ENCODE measurements around the gene KCNE4. TPM values are rescaled to one million over a fixed set of nuclear protein-coding genes. Genes with fewer than 3 reads are reported as not detected.

Gene KCNE4
- total and polyA plus RNA-seq, 2 donors (not counting 1 experiment from before 2014, with no cell fraction given) = not detected

- Histone ChIP-seq H3K36me3 (replicated peaks in 1 of 2; ENCODE audit: control extremely low read depth in 1 of 2, control insufficient read depth in 1 of 2, extremely low read depth in 1 of 2, insufficient read depth in 2 of 2, low read length in 1 of 2) (no peaks in the 10 kb centered on the region), H3K9ac (ENCODE audit: low read length) (no peak overlapping the region), H2AFZ (ENCODE audit: insufficient read depth, low read depth, low read length, poor library complexity, severe bottlenecking) (no peak overlapping the region), H3K79me2 (ENCODE audit: control insufficient read depth, insufficient read depth, low read length) (no peaks in the 10 kb centered on the region), H3K4me2 (replicated peaks; ENCODE audit: low read depth, low read length, poor library complexity, severe bottlenecking) (no peak overlapping the region), H3K27ac (ENCODE audit: low read length in 2 of 2) (no peak overlapping the region), H3K4me3 (ENCODE audit: control extremely low read depth in 1 of 5, extremely low read depth in 1 of 5, insufficient read depth in 1 of 5, low read depth in 2 of 5, low read length in 4 of 5) (no peak overlapping the region), H3K4me1 (ENCODE audit: control insufficient read depth in 2 of 2, insufficient read depth in 2 of 2, low read length in 2 of 2) (no peaks in the 10 kb centered on the region), H3K27me3 (replicated peaks in 1 of 4; ENCODE audit: control extremely low read depth in 1 of 4, control insufficient read depth in 3 of 4, insufficient read depth in 4 of 4, low read length in 3 of 4) (no peaks in the 10 kb centered on the region), H3K9me3 (ENCODE audit: control extremely low read depth in 1 of 3, control insufficient read depth in 2 of 3, insufficient read depth in 1 of 3, low read length in 2 of 3) (no peaks in the 10 kb centered on the region), H4K20me1 (ENCODE audit: control insufficient read depth, insufficient read depth, low read length, poor library complexity, severe bottlenecking) (no peaks in the 10 kb centered on the region)
- ChIA-PET CTCF (no interaction called here), POLR2A (no interaction called here)
- intact Hi-C loops (cut with micrococcal nuclease) = no loop called here
- TF ChIP-seq EZH2 (IDR thresholded peaks at IDR 0.05; ENCODE audit: borderline replicate concordance, insufficient read depth, low read depth, low read length, poor library complexity, severe bottlenecking) (no peak), CTCF (IDR thresholded peaks at IDR 0.05) (no peak)
- Mint-ChIP-seq H3K4me1 (no peaks in the 10 kb centered on the region), H3K9me3 (ENCODE audit: insufficient read depth) (no peaks in the 10 kb centered on the region), H3K4me3 (no peak overlapping the region), H3K27ac (no peak overlapping the region), H3K27me3 (no peaks in the 10 kb centered on the region)
- ATAC-seq (ENCODE audit: low read depth) = no peak
- DNase-seq = no peak
- WGBS (ENCODE audit: insufficient coverage) = 81% methylated on average over 2 of the region's 3 CpGs
These were observed 36.9 kb downstream of the KCNE4 start for GRCh38 chr2:223088866-223089265.

- no peak overlapping the region for H3K4me3 ChIP-seq (ENCODE audit: control extremely low read depth in 1 of 5, extremely low read depth in 1 of 5, insufficient read depth in 1 of 5, low read depth in 2 of 5, low read length in 4 of 5)
- WGBS (ENCODE audit: insufficient coverage) = 83% methylated on average over 2 of the region's 5 CpGs
- no peaks in the 10 kb centered on the region for H3K9me3 ChIP-seq (ENCODE audit: control extremely low read depth in 1 of 3, control insufficient read depth in 2 of 3, insufficient read depth in 1 of 3, low read length in 2 of 3)
- H4K20me1 ChIP-seq (ENCODE audit: control insufficient read depth, insufficient read depth, low read length, poor library complexity, severe bottlenecking) = no peaks in the 10 kb centered on the region
- DNase-seq (no peak), ATAC-seq (ENCODE audit: low read depth) (no peak)
- H3K4me2 ChIP-seq (replicated peaks; ENCODE audit: low read depth, low read length, poor library complexity, severe bottlenecking) = no peak overlapping the region
- no peak overlapping the region for H3K4me3 Mint-ChIP-seq
- intact Hi-C loops (cut with micrococcal nuclease) = no loop called here
- no peaks in the 10 kb centered on the region for H3K4me1 Mint-ChIP-seq
- POLR2A ChIA-PET = no interaction called here
- TF ChIP-seq CTCF (IDR thresholded peaks at IDR 0.05) (no peak), EZH2 (IDR thresholded peaks at IDR 0.05; ENCODE audit: borderline replicate concordance, insufficient read depth, low read depth, low read length, poor library complexity, severe bottlenecking) (no peak)
- H3K79me2 ChIP-seq (ENCODE audit: control insufficient read depth, insufficient read depth, low read length) = no peaks in the 10 kb centered on the region
- H2AFZ ChIP-seq (ENCODE audit: insufficient read depth, low read depth, low read length, poor library complexity, severe bottlenecking) = no peak overlapping the region
- no peaks in the 10 kb centered on the region for H3K36me3 ChIP-seq (replicated peaks in 1 of 2; ENCODE audit: control extremely low read depth in 1 of 2, control insufficient read depth in 1 of 2, extremely low read depth in 1 of 2, insufficient read depth in 2 of 2, low read length in 1 of 2)
- H3K9ac ChIP-seq (ENCODE audit: low read length) = no peak overlapping the region
- no peaks in the 10 kb centered on the region for H3K9me3 Mint-ChIP-seq (ENCODE audit: insufficient read depth)
- no peak overlapping the region for H3K27ac ChIP-seq (ENCODE audit: low read length in 2 of 2)
- H3K27ac Mint-ChIP-seq = no peak overlapping the region
- no peaks in the 10 kb centered on the region for H3K4me1 ChIP-seq (ENCODE audit: control insufficient read depth in 2 of 2, insufficient read depth in 2 of 2, low read length in 2 of 2)
- CTCF ChIA-PET = no interaction called here
- H3K27me3 Mint-ChIP-seq = no peaks in the 10 kb centered on the region
- H3K27me3 ChIP-seq (replicated peaks in 1 of 4; ENCODE audit: control extremely low read depth in 1 of 4, control insufficient read depth in 3 of 4, insufficient read depth in 4 of 4, low read length in 3 of 4) = no peaks in the 10 kb centered on the region
These were observed 38.0 kb downstream of the KCNE4 start for GRCh38 chr2:223090039-223090438.
